HG03103 (cell line): ENCODE data around the gene SIGLEC10.
A peak's percentile ranks its signal among the peaks of the same experiment; 100 is the strongest.
"Not testable (repeated sequence)": the region's sequence is repeated elsewhere in the genome, so short reads cannot be mapped to it uniquely, and the experiment has no call there.

Source experiments
- ATAC-seq: cut with Tn5 transposase; IDR thresholded peaks from one replicate; pipeline ENCODE4 v1.9.1; 2021; ENCODE audit warnings: low read depth; ENCODE audit not compliant: unreplicated experiment

SIGLEC10 gene

DNA sequence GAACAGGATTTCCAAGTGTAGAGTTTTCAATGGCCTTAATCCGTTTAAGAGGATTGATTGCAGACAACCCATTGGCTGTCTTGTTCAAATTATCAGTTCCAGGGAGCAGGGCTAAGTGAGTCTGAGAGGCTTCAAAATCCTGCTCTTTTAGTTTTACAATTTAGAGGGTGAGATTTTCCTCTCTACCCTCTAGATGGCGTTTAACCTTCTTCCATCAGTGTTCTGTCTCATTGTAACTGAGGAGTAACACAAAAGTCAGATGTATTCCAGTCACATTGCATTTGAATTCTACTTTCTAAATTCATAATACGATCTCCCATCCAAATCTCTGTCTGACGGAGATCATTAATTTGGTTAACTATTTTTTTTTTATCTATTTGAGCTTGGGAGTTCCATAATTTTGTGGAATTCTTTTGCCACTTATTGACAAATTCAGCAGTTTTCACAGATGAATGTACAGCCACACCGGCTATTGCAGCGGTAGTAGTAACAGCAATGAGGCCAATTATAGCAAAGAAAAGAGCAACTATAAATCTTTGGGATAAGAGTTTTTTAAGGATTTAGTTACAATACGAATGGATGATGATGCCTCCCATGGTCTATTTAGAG lies 19.2 kb downstream of the SIGLEC10 start:
- ATAC-seq = no peak

DNA sequence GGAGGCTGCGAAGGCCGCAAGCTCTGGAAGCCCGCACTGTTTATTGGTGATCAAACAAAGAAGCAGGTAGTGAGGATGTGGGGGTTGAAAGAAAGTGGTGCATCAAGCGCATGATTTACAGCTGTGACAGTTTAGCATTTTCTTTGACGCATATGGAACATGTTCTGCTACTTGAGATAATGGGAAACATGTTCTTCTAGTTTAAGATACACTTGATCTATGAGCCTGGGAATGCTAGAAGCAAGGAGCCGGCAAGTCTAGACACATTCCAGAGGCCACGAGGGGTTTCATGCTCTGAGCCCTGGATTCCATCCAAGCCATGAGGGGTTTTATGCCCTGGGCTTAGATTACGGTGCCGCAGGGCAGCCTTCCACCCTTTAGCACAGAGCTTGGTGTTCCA lies 20.0 kb downstream of the SIGLEC10 start:
- not testable (repeated sequence) for ATAC-seq

DNA sequence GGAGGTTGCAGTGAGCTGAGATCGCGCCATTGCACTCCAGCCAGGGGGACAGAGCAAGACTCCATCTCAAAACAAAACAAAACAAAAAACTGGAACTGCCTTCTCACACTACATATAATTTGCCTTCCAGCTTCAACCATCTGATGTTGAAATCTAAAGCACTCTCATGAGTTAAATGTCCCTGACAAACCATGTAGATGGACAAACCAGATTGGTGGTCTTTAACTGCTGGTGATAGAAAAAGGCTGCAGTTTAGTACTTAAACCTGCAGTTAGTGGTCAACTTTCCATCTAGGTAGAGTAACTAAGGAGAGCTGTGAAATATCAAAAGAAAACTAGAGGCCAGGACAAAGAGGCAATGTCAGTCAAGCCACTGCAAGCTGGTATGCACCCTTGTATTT lies 21.3 kb downstream of the SIGLEC10 start:
- no peak for ATAC-seq

DNA sequence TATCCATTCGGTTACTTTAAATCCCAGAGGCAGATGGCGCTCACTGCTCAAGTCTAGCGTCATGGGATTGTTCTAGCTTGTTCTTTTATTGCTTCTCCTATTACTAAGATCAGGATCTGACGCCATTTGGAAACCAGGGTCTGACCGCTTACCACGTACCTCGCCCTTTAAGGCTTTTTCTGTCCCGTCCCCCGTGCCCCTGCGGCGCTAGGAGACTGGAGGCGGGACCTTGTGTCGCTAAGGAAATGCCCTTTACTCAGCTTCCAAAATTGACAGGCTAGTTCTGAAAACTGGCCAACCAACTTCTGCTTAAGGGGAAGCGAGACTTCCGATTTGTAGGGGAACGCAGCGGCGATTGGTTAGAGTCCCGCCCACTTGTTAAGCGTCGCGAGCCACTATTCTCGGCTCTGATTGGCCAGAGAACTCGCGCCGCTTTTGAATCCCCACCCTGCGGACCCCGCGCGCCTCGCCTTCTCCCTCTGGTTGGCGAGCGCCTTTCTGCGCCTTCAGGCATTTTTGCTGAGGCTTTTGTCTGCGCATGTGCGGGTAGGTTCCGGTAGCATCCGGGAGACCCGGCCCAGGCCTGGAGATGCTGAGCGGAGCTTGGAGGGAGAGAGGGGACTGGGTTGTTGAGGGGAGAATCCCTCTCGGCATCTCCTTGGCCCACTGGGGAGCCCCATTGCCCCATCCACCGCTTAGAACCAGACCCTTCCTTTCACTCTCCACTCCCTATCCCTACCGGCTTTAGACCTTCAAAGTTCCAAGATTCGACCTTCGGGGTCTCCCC lies 23.2 kb downstream of the SIGLEC10 start:
- peak; percentile 73 for ATAC-seq

DNA sequence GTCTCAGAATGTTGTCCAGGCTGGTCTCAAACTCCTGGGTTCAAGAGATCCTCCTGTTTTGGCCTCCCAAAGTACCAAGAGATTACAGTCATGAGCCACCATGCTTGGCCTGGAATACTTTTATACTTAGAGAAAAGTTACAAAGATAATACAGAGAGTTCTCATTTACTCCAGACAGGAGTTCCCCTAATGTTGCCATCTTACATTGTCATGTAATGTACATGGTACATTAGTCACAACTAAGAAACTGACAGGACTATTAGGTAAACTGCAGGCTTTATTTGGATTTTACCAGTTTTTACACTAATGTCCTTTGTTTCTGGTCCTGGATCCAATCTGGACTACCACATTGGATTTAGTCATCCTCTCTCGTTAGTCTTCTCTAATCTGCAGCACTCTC lies 24.7 kb downstream of the SIGLEC10 start:
- ATAC-seq = no peak

DNA sequence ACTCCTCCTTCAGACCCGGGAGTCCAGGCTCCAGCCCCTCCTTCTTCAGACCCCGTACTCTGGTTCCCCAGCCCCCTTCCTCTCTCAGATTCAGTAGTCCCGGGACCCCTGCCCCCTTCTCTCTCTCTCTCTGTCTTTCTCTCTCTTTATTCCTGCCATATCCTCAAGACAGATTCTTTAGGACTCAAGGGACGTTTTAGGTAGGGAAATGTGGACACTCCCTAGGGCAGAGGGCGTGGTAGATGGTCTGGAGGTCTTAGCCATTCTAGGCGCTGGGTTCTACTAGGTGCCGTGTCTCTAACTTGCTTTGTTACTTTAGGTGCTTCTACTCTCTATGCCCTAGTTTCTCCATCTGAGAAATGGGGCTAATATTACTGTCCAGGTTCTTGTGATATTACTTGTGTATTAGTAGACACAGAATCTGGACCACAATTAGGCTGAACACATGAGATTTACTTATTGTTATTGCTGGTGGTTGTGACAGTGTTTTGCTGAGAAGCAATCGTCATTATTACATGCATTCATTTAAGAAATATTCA lies 26.3 kb downstream of the SIGLEC10 start:
- no peak for ATAC-seq

DNA sequence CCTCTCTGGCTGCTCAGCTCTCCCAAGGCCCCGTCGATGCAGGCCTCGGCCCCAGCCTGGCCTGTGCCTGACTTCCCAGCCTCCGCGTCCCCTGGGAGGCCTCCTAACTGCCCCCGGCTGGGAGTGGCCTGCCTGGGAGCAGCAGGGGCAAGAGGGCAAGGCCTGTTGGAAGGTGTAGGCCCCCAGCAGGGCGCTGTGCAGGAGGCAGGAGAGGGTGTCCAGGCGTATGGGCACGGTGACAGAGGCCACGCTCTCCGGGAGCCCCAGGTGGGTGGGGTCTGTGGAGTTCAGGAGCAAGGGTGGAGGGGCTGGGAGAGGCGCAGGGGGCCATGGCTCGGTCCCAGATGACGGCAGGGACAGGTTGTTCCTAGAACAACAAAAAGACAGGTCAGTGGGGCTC lies 28.3 kb downstream of the SIGLEC10 start:
- no peak for ATAC-seq

DNA sequence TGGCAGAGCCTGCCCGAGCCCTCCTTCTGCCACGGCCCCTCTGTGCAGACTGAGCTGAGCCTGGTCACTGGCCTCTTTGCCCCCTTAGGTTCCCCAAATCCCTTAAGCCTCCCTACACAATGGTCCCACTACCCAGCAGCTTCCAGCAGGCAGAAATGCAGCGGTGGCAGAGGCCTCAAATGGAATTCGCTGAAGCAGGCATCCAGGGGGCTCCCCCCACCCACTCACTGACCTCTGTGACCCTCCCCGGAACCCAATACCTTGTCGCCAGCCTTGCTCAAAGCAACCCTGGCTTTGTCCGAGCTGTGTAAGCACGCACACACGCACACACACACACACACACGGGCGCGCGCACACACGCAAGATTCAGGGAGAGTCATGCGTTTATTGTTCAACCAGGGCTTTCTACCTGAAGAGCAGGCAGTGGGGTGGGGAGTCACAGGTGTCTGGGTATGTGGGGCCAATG lies 29.5 kb downstream of the SIGLEC10 start, which contains the start of gene LIM2:
LIM2 (minus strand) TSS at position 51 of the 466 bp plus-strand sequence. CDS start 531 bp downstream, outside the sequence.
- ATAC-seq = no peak

DNA sequence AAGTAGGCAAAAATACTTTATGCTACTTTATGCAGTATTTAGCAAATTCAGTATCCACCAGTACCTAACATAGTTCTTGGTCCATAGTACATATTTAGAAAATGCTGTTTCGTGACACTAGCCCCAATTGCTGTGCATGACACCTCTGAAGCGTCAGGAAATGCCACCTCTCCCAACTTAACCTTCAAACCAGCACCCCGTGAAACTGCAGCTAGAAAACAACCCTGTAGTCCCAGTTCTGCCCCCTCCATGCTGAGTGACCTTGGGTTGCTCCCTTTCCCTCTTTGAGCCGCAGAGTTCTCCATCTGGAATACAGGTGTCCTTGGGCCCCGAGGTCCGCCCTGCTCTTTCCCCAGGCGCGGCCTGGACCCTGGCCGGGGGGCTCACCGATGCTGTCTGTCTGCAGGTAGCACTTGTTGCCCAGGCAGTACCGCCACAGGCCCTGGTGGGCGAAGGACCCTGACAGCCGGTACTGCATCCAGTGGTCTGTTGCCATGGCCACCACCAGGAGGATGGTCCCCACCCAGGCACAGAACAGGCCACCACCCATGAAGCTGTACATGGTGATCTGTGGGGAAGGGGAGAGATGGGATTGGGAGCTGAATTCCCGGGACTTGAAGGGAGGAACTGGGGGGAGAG lies 30.4 kb downstream of the SIGLEC10 start:
- ATAC-seq = no peak

DNA sequence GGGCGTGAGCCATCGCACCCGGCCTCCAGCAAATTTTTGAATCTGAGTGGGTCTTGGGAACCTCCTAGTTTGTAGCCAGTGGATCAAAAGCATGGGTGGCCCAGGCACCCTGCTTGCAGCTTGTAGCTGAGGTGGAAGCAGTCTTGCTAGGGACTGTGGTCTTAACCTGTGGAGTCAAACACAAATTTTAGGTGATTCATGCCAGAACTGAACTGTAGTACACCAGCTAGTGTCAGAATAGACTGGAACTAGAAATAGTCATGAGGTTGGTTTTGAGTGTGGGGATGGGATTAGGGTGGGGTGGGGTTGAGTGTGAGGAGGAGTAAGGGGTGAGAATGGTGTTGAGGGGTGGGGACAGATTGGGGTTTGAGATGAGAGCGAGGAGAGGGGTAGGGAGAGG lies 35.4 kb downstream of the SIGLEC10 start:
- ATAC-seq = no peak

DNA sequence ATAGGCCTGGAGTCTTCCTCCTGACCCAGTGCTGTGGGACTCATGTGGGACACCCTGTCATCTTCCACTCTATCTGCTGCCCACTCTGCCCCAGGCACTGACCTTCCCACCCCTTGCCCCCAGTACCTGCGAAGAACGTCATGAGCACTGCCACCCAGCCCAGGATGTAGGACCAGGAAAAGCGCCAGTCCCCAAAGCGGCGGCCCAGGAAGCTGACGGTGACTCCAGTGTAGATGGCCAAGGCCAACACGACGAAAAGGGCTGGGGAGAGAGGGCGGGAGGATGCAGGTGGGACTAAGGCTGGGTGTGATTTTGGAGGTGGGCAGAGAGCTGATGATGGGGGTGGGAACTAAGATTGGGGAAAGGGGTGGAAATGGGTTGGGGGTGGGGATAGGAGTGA lies 37.1 kb downstream of the SIGLEC10 start:
- ATAC-seq = no peak

DNA sequence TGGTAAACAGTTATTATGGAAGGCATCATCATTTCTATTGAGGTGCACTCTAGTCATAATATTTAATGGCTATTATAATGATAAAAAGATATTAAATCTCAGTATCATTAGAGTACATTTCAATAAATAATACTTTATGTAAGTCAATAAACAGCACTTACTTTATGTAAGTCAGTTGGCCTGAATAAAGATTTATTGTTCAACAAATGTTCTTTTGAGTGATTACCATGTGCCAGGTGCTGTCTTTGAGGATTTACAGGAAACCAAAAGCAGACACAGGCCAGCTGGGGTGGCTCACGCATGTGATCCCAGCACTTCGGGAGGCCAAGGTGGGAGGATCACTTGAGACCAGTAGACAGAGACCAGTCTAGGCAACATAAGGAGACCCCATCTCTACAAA lies 40.0 kb downstream of the SIGLEC10 start:
- no peak for ATAC-seq

DNA sequence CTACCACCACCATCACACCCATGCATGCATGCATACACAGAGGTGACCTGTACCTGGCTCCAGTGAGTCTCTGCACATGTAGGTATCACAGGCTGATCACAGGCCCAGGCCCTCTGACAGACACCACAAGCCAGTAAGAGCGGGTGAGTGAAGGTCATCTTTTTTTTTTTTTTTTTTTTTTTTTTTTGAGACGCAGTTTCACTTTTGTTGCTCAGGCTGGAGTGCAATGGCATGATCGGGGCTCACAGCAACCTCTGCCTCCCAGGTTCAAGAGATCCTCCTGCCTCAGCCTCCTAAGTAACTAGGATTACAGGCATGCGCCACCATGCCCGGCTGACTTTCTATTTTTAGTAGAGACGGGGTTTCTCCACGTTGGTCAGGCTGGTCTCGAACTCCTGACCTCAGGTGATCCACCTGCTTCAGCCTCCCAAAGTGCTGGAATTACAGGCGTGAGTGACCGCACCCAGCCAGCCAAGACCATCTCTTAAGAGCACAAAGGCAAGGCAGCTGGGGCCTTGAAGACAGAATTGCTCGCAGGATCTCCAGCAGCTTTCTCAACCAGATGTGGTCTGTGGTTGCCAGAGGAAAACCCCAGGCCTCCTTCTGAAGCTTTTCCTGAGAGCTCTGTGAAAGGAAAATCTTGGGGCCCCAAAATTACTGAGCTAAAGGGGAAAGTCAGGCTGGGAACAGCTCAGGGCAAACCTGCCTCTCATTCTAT lies 41.8 kb downstream of the SIGLEC10 start:
- ATAC-seq = no peak

DNA sequence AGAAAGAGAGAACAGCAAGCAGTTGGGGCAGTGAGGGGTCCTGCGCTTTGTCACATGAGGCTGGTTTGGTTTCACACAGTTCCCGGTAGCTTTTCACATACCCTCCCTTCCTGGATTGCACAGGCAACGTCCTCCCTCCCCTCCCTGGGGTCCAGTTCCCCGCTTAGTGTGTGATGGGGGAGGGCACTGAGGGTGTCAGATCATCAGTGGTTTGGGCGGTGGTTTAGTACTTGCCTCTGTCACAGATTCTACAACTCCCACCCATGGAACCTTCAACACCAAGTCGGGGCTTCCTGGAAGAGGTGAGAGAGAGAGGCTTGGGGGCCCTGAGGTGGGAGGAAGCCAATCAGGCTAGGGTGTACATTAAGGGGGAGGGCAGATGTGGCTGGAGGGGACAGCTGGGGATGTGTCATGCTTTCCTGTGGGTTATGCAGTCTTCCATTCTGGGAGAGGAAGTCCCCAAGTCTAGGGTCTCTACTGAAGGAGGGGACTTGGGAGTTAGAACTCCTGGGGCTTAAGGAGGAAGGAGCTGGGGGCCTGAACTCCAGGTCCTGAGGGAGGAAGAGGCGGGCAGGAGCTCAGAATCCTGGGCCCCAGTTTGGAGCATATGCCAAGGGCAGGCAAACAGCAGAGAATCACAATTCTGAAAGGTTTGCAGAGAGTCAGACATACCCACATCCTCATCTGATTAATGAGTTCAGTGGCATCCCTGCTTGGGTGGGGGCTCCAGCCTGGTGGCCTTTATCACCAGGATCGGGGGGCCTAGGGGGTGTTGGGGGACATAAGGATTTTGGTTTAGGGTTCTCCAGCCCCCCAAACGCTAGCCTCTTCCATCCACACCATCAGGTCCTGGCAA lies 44.6 kb downstream of the SIGLEC10 start, which contains the start of gene NKG7:
NKG7 (minus strand) TSS at position 6 of the 856 bp plus-strand sequence. CDS start 119 bp downstream, outside the sequence.
- peak; percentile 37 for ATAC-seq

DNA sequence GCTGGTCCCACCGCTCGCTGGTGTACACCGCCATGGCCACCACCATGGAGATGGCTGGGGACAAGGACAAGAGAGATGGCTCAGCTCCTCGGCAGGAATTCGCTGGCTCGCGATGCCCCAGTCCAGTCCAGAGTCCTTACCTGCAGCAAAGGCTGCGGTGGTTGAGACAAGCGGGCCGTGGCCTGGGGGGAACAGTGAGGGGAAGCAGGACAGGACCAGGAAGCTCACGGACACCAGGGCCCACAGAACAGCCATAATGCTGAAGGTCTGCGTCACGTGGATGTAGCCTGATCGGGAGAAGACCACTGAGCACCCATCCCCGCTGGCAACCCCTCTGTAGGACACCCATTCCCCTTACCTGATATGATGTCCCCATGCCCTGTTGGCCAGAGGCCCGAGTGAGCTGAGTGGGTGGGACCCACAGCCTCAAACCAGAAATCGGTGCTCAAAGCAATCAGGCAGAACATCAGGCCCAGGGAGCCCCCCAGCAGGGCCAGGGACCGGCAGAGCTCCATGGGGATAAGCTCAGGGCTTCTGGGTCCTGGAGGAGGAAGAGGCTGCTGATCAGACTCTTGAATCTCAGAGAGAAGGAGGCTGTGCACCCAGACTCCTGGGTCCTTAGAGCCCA lies 45.3 kb downstream of the SIGLEC10 start:
- no peak for ATAC-seq

DNA sequence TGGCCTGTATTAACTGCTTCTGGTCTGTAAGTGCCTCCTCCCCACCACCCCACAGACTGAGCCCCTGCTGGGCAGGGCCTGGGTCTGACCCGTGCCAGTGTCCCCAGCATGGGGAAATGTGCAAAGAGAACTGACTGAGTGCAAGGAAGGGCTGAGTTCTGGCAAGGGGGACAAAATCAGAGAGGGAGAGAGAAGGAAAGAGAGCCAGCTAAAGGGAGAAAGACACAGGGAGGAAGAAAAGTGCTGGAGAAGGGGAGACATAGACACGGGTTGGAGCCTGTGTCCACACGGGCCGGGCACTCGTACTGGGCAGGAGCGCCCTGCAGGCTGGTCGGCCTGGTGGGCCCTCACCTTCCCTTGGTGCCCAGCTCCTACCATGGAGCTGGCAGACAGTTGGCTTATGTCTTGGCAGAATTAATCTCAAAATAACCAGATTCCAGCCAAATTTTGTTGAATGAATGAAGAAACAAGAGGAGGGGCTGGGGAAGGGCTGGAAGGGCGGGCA lies 46.2 kb downstream of the SIGLEC10 start:
- ATAC-seq = no peak

DNA sequence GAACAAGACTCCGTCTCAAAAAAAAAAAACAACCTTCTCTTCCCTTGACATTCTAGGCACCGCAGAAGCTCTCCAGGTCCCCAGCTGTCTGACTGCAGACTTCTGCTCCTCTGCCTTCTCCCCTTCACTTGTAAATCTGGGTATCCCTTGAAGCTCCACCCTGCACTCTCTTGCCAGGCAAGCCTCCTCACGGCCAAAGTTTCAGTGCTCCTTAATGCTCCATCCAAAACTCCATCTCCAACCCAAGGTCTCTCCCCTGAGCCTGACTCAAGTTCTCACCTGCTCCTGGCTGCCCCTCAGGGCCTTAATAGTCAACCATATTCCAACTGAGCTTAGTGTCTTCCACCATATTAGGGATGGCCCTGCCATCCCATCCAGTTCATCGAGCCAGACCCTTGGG lies 47.2 kb downstream of the SIGLEC10 start:
- no peak for ATAC-seq

DNA sequence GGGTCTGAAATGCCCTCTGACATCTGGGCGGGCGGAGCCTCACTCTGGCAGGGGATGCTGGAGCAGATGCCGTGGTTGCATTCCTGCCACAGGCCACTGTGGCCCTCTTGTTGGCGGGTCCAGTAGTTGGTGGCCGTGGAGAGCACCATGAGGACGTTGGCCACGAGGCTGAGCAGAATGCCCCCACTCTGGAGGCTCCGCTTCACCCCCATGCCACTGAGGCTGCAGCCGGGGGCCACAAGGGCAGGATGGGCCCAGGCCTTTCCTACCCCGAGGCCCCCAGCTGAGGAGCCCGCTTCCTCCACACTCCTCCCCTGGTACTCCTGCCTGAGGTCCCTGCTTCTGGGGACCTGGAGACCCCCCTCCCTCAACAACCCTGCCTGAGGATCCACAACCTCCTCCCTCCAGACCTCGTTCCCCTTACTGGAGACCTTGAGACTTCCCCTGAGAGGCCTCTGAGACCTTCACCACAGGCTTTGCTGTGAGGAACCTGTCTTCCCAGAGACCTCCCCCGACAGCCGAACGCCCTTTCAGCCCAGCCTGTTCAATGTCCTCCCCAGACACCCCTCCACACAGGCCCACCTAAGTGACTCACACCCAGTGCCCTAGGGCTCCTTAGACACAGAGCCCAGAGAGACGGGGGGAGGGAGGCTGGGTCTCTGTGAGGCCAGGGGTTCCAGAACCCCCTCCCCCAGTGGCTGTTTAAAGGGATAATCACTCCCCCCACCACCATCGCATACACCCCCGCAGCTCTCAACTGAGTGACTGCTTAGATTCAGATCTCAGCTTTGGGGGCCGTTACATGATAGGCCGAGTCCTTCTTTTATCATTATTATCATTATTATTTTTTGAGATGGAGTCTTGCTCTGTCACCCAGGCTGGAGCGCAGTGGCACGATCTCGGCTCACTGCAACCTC lies 48.8 kb downstream of the SIGLEC10 start, which contains the start of gene CLDND2:
CLDND2 (minus strand) TSS at position 638 of the 917 bp plus-strand sequence; CDS start at position 212, 426 bp downstream.
- no peak for ATAC-seq
